Ectodermal cell (in vitro differentiated cells): Measurements from ENCODE around the gene SNX18.

Experiments
- H3K27ac ChIP-seq: 2 replicates; pipeline ENCODE4 v1.7.0; 2013; ENCODE audit warnings: mild to moderate bottlenecking, low read depth, low read length; ENCODE audit not compliant: insufficient read depth, poor library complexity, severe bottlenecking
- H3K27me3 ChIP-seq: 2 replicates; pipeline ENCODE4 v1.7.0; 2013; ENCODE audit warnings: mild to moderate bottlenecking, low read length; ENCODE audit not compliant: insufficient read depth, control insufficient read depth, poor library complexity, severe bottlenecking
- H3K36me3 ChIP-seq: one replicate; pipeline ENCODE4 v1.7.0; 2013; ENCODE audit warnings: low read length; ENCODE audit not compliant: control insufficient read depth, insufficient read depth
- H3K4me1 ChIP-seq: one replicate; pipeline ENCODE4 v1.7.0; 2013; ENCODE audit warnings: low read length; ENCODE audit not compliant: control insufficient read depth, insufficient read depth
- H3K4me3 ChIP-seq: 2 replicates; pipeline ENCODE4 v1.7.0; 2013; ENCODE audit warnings: low read depth, low read length, control low read depth; ENCODE audit not compliant: insufficient read depth
- H3K9me3 ChIP-seq: 2 replicates; pipeline ENCODE4 v1.7.0; 2013; ENCODE audit warnings: mild to moderate bottlenecking, low read length, moderate library complexity; ENCODE audit not compliant: control insufficient read depth
- WGBS, 2 experiments: methylation state at CpG; one replicate each; pipeline ENCODE4 v1.1.7; 2013; ENCODE audit warnings: missing lambda C conversion rate in 2 of 2; 5-methylcytosine and 5-hydroxymethylcytosine counted together

Gene SNX18

GRCh38 chr5:54551926-54552325 is 34.4 kb downstream of the SNX18 start:
- Histone ChIP-seq H3K9me3 (no peaks in the 10 kb centered on the region), H3K27me3 (no peaks in the 10 kb centered on the region), H3K36me3 (no peaks in the 10 kb centered on the region), H3K4me3 (no peak overlapping the region), H3K27ac (no peak overlapping the region), H3K4me1 (no peaks in the 10 kb centered on the region)
- WGBS, 2 experiments: 94 to 95% methylated on average over 11 of the region's 11 CpGs

- Histone ChIP-seq H3K36me3 (no peaks in the 10 kb centered on the region), H3K4me3 (no peak overlapping the region), H3K9me3 (no peaks in the 10 kb centered on the region), H3K27ac (no peak overlapping the region), H3K4me1 (no peaks in the 10 kb centered on the region), H3K27me3 (no peaks in the 10 kb centered on the region)
- 95 to 97% methylated on average over 7 of the region's 7 CpGs for WGBS, 2 experiments
Measured at GRCh38 chr5:54552446-54552845, 34.9 kb downstream of the SNX18 start.

- no peaks in the 10 kb centered on the region for H3K4me1 ChIP-seq
- H3K27ac ChIP-seq: no peak overlapping the region
- no peaks in the 10 kb centered on the region for H3K27me3 ChIP-seq
- no peaks in the 10 kb centered on the region for H3K36me3 ChIP-seq
- H3K9me3 ChIP-seq: no peaks in the 10 kb centered on the region
- 93 to 96% methylated on average over 4 of the region's 4 CpGs for WGBS, 2 experiments
- no peak overlapping the region for H3K4me3 ChIP-seq
Measured at GRCh38 chr5:54553659-54554207, 36.2 kb downstream of the SNX18 start.

- Histone ChIP-seq H3K9me3 (no peaks in the 10 kb centered on the region), H3K36me3 (no peaks in the 10 kb centered on the region), H3K4me3 (no peak overlapping the region), H3K27ac (no peak overlapping the region), H3K27me3 (no peaks in the 10 kb centered on the region), H3K4me1 (no peaks in the 10 kb centered on the region)
- 86 to 90% methylated on average over 3 of the region's 3 CpGs for WGBS, 2 experiments
Measured at GRCh38 chr5:54556141-54556540, 38.6 kb downstream of the SNX18 start.

GRCh38 chr5:54558362-54558761 is 40.8 kb downstream of the SNX18 start:
- no peak overlapping the region for H3K27ac ChIP-seq
- H3K4me1 ChIP-seq: no peaks in the 10 kb centered on the region
- no peaks in the 10 kb centered on the region for H3K27me3 ChIP-seq
- WGBS, 2 experiments: 95 to 100% methylated on average over 1 of the region's 1 CpG
- H3K9me3 ChIP-seq: no peaks in the 10 kb centered on the region
- H3K36me3 ChIP-seq: no peaks in the 10 kb centered on the region
- H3K4me3 ChIP-seq: no peak overlapping the region

GRCh38 chr5:54561651-54562050 is 44.1 kb downstream of the SNX18 start:
- H3K27ac ChIP-seq: no peak overlapping the region
- H3K9me3 ChIP-seq: no peaks in the 10 kb centered on the region
- H3K4me3 ChIP-seq: no peak overlapping the region
- no peaks in the 10 kb centered on the region for H3K36me3 ChIP-seq
- no peaks in the 10 kb centered on the region for H3K4me1 ChIP-seq
- H3K27me3 ChIP-seq: no peaks in the 10 kb centered on the region

- Histone ChIP-seq H3K36me3 (no peaks in the 10 kb centered on the region), H3K4me1 (no peaks in the 10 kb centered on the region), H3K4me3 (no peak overlapping the region), H3K27ac (no peak overlapping the region), H3K9me3 (no peaks in the 10 kb centered on the region), H3K27me3 (no peaks in the 10 kb centered on the region)
- WGBS, 2 experiments: 90 to 100% methylated on average over 1 of the region's 1 CpG
Measured at GRCh38 chr5:54563083-54563761, 45.7 kb downstream of the SNX18 start.

GRCh38 chr5:54567996-54568395 is 50.4 kb downstream of the SNX18 start:
- Histone ChIP-seq H3K36me3 (no peaks in the 10 kb centered on the region), H3K4me3 (no peak overlapping the region), H3K27ac (no peak overlapping the region), H3K4me1 (no peaks in the 10 kb centered on the region), H3K27me3 (no peaks in the 10 kb centered on the region), H3K9me3 (no peaks in the 10 kb centered on the region)
- WGBS, 2 experiments: 89 to 92% methylated on average over 2 of the region's 2 CpGs

GRCh38 chr5:54570916-54571315 is 53.4 kb downstream of the SNX18 start:
- 89 to 91% methylated on average over 5 of the region's 5 CpGs for WGBS, 2 experiments
- no peaks in the 10 kb centered on the region for H3K36me3 ChIP-seq
- no peak overlapping the region for H3K27ac ChIP-seq
- no peaks in the 10 kb centered on the region for H3K9me3 ChIP-seq
- H3K4me3 ChIP-seq: no peak overlapping the region
- no peaks in the 10 kb centered on the region for H3K27me3 ChIP-seq
- H3K4me1 ChIP-seq: no peaks in the 10 kb centered on the region

GRCh38 chr5:54571462-54571861 is 53.9 kb downstream of the SNX18 start:
- H3K27ac ChIP-seq: no peak overlapping the region
- no peaks in the 10 kb centered on the region for H3K9me3 ChIP-seq
- no peak overlapping the region for H3K4me3 ChIP-seq
- no peaks in the 10 kb centered on the region for H3K27me3 ChIP-seq
- 75 to 83% methylated on average over 5 of the region's 5 CpGs for whole genome bisulfite sequencing, 2 experiments
- no peaks in the 10 kb centered on the region for H3K36me3 ChIP-seq
- no peaks in the 10 kb centered on the region for H3K4me1 ChIP-seq
